HEK293T (cell line): ENCODE results near the gene FLACC1.
"Not testable (repeated sequence)": the region's sequence is repeated elsewhere in the genome, so short reads cannot be mapped to it uniquely, and the experiment has no call there.

ENCODE experiments used
- BHLHE40 ChIP-seq: fragments of 450-650 bp; IDR thresholded peaks from 2 replicates; pipeline ENCODE4 v1.6.1; 2016; ENCODE audit warnings: mild to moderate bottlenecking, moderate library complexity, borderline replicate concordance
- FOXM1 ChIP-seq: fragments of 450-650 bp; IDR thresholded peaks from 2 replicates; pipeline ENCODE4 v1.6.1; 2017; ENCODE audit warnings: mild to moderate bottlenecking, borderline replicate concordance
- LEF1 ChIP-seq: fragments of 450-650 bp; IDR thresholded peaks from 2 replicates; pipeline ENCODE4 v1.6.1; 2017; ENCODE audit warnings: mild to moderate bottlenecking, borderline replicate concordance

DNA sequence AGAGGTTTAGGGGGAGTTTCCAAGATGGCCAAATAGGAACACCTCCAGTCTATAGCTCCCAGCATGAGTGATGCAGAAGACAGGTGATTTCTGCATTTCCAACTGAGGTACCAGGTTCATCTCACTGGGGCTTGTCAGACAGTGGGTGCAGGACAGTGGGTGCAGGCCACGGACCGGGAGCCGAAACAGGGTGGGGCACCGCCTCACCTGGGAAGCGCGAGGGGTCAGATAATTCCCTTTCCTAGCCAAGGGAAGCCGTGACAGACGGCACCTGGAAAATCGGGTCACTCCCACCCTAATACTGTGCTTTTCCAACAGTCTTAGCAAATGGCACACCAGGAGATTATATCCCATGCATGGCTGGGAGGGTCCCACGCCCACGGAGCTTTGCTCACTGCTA is 57.2 kb downstream of the FLACC1 start:
- not testable (repeated sequence) for TF ChIP-seq BHLHE40, FOXM1, LEF1
